Right ventricle myocardium inferior (tissue), 1 donor: ENCODE data around the gene AKAP13. TPM values are rescaled to one million over a fixed set of nuclear protein-coding genes. Genes with fewer than 3 reads are reported as not detected.
"Not testable (repeated sequence)": the region's sequence is repeated elsewhere in the genome, so short reads cannot be mapped to it uniquely, and the experiment has no call there.

Experiments used
- ATAC-seq: fragments of 200-7000 bp; cut with Tn5 transposase; one replicate; pipeline ENCODE4 v1.9.1; 2020; ENCODE audit warnings: mild to moderate bottlenecking, moderate library complexity
- DNase-seq: peaks from one replicate; pipeline ENCODE4 v3.0.0; 2021; ENCODE audit errors: missing footprints
- intact Hi-C: fragments of 100-400 bp; cut with DNase I; formaldehyde crosslinking; loops from one replicate; pipeline ENCODE4 v1.11.0; 2022
- total RNA-seq: library from RNA; stranded (reverse); fragmentation: NEBNext Ultra II Directional; extraction: Animal tissue kit (Norgen Biotek cat#: 25700); gene quantifications from one replicate; pipeline ENCODE4 v1.2.1, GENCODE V29; 2021
- donor health status: DM: no; HTN: yes; CAD: no; lungs with severe emphysema.

Gene AKAP13
- total RNA-seq, 1 donor from 2014 or later, result 292 TPM

DNA sequence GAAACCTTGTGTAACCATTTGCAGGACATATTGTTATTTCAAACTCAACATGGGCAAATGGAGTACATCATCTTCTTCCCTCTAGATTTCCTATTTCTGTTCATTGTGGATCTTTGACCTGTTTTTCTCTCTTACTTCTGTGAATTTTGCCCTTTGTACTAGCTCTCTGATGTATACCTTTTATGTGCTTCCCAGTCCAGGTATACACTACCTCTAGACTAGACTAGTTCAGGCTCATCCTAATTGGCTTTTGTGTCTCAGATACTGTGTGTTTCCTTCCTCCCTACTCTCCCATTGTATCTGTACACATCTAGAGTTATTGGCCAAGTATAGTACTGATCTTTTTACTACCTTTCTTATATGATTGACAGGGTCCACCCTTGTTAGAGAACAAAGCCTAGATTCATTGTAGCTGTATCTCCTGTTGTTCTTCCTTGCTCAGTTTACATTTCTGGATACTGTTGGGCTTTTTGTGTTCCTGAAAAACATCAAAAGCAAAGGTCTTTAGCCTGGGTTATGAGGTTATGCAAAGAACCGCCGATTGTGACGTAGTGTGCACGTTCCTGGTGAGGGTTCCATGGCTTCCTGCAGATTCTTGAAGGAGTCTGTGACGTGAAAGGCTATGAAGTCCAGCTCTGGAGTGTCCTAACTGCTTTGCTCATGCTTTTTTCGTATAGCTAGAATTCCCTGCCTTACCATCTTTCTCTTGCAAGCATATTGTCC, 247.0 kb downstream of the AKAP13 start:
- intact Hi-C loops, result no loop called here
- DNase-seq (no peak), ATAC-seq (no peak)

DNA sequence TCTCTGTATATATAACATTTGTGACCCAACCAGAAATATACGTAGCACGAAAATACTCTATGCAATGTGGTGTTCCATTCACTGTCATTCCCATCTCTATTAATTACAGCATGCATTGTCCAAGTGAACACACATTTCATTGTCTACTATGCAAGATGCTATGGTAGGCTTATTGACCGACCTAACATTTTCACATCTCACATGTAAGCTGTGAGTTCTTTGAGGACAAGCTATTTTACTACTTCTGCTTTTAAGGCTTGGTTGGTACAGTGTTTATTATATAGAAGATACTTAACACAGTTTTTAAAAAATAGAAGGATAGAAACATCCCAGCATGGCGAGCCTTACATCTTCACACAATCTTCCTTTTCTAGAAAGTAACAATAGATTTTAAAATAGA, 249.9 kb downstream of the AKAP13 start:
- ATAC-seq, result no peak
- intact Hi-C loops, result no loop called here
- no peak for DNase-seq

- DNase-seq (no peak), ATAC-seq (no peak)
- intact Hi-C loops, result no loop called here
These were observed 250.6 kb downstream of the AKAP13 start for GRCh38 chr15:85631018-85631417.

DNA sequence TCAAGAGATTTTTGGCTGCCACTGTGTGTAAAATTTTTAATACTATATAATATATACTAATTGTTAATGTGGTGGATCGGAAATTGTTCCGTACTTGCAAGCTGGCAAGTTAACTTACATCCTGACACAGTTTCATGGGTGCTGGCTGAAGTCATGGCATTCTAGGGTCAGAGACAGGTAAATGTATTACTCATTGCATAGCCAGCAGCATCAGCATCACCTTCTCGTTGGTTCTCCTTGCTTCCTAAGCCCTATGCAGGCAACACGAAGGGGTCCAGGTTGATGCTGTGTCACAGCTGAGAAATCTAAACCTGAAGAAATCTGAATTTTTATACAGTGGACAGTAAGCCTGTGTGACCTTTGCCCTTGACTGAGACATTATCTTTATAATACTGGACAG, 251.6 kb downstream of the AKAP13 start:
- no peak for ATAC-seq
- intact Hi-C loops, result no loop called here
- no peak for DNase-seq

GRCh38 chr15:85633859-85634258, 253.5 kb downstream of the AKAP13 start:
- intact Hi-C loops, result no loop called here
- DNase-seq (no peak), ATAC-seq (no peak)

DNA sequence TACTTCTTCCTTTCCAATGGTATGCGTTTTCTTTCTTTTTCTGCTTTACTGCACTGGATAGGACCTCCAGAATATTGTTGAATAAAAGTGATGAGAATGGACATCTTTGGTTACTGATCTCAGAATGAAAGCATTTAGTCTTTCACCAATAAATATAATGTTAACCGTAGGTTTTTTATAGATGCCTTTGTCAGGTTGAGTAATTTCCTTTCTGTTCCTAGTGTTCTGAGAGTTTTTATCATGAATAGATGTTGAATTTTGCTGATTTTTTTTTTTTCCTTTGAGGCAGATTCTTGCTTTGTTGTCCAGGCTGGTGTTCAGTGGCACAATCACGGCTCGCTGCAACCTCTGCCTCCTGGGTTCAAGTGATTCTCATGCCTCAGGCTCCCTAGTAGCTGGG, 255.9 kb downstream of the AKAP13 start:
- DNase-seq (no peak), ATAC-seq (no peak)
- intact Hi-C loops, result no loop called here

DNA sequence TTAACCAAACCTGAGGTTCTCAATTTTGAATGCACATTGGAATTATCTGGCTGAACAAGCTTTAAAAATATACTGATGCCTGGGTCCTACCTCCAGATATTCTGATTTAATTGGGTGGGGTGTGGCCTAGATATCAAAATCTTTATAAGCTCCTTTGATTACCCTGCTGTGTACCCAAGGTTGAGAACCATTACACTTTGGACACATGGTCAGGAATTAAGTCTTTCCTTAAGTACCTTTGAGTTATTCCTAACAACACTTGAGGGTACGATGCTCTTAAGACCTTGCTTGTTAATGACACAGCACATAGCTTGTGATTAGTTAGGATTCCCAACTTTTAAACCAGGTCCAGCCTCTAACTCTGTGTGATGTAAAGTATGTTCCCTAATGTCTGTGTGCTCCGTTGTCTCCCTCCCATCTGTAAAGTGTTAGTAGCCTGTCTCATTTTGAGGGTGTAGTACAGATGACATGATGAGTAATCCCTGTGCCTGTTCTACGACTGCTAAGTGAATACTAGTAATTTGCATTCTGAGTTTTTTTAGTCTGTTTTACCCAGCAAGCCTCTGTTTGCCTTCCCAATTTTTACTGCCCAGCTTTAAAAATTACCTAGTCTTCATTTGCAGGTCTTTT, 259.5 kb downstream of the AKAP13 start:
- no peak for ATAC-seq
- intact Hi-C loops, result no loop called here

DNA sequence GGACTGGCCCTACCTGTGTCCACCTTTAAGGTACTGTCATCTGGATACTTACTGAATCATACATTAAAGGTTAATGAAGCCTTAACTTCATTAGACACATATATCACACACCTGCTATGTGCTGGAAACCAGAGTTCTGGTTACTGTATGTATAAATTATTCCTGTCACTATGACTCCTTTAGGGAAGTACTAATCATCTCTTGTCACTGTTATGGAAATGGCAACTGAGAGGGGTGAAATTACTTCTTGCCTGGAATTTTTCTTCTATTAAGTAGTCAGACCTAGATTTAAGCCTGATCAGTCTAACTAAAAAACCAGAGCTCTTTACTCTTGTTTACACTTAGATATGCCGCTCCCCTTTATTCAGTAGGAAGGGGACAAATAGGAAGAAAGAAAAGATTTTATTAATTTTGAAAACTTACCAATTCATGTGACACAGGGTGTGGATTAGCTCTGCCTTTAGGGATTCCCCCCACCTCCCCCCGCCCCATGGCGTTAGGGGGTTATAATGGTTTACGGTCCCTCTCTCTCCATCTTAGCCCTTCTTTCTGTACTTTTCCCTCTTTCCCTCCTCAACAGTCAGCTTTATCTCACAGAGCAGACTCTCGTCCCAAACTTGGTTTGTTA, 261.8 kb downstream of the AKAP13 start:
- DNase-seq, result no peak

More for the DNA sequence above, 259.5 kb downstream of the AKAP13 start:
- no peak for DNase-seq

DNA sequence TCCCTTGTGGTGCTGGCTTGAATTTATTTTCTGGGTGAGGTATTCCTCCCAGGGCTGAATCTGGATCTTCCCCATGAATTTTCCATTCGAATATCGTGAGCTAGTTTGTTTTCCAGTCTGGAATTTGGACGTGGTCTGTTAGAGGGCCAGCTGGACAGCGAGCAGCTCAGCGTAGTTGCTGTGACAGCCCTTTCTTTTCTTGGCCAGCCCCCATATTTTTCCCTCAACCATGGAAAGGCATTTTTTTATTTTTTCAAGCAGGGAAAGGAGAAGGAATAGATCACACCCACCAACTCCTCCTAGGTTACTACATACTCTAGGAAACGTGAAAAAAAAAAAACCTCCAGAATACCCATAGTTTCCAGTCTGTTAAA, 262.3 kb downstream of the AKAP13 start:
- ATAC-seq (peak; percentile 88), DNase-seq (peak; percentile 85)
- intact Hi-C loops, result loop anchor here (2.0 kb wide), 1 partner anchor 18 kb away; no protein-coding TSS in a partner anchor

More for the DNA sequence above, 261.8 kb downstream of the AKAP13 start:
- intact Hi-C loops, result loop anchor here (2.0 kb wide), 1 partner anchor 17 kb away; no protein-coding TSS in a partner anchor
- ATAC-seq, result no peak

DNA sequence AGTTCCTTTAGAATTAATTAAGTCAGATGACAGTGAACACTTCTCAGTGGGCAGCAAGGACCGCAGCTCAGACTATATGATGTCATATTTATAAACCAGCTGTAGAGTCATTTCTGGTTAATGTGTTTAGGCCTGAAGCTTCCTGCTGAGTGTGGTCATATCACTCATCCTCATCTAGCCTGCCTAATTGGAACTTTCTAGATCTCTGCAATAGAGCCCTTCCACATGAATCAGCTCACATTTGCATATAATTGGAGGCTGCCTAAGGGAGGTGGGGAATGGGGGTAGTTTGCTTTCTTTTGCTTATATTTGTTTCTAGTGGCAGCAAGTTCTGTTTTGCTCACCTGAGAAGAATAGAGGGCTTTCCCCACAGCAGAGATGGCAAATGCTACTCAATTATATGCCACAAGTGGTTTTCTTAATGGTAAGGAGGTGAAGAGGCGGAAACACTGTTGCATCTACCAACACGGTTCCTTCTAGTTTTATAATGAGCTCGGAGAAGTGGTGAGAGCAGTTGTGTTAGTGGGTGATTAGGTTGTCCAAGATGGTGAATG, 266.2 kb downstream of the AKAP13 start:
- intact Hi-C loops, result no loop called here
- ATAC-seq (no peak), DNase-seq (no peak)

GRCh38 chr15:85649372-85649771, 269.0 kb downstream of the AKAP13 start:
- no peak for DNase-seq
- peak; percentile 80 for ATAC-seq
- intact Hi-C loops, result no loop called here

- no peak for DNase-seq
- no peak for ATAC-seq
- intact Hi-C loops, result no loop called here
These were observed 271.1 kb downstream of the AKAP13 start for GRCh38 chr15:85651548-85651947.

GRCh38 chr15:85652457-85652856, 272.1 kb downstream of the AKAP13 start:
- no peak for DNase-seq
- intact Hi-C loops, result no loop called here
- ATAC-seq, result no peak

GRCh38 chr15:85657132-85657531, 276.7 kb downstream of the AKAP13 start:
- intact Hi-C loops, result no loop called here
- ATAC-seq (no peak), DNase-seq (no peak)

DNA sequence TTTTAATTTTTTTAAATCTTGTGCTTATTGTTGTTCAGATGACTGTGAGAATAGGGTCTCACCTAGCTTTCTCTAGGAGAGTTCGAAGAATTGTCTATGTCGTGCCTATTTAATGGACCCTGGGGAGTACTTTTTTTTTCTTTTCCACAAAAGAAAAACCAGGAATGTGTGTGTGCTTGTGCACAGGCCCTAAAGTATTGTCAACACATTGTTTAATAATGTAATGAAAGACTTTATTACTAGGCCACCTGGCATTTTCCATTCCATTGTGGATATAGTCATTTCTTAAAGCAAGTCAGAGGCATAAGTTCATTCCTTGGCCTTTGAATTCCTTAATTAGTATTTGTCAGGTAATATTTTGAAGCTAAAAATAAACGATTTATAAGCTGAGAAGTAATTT, 278.4 kb downstream of the AKAP13 start:
- DNase-seq, result no peak
- ATAC-seq, result no peak
- intact Hi-C loops, result no loop called here

GRCh38 chr15:85661859-85662258, 281.5 kb downstream of the AKAP13 start:
- no peak for DNase-seq
- intact Hi-C loops, result no loop called here
- ATAC-seq, result no peak

GRCh38 chr15:85665677-85666076, 285.3 kb downstream of the AKAP13 start:
- not testable (repeated sequence) for ATAC-seq, DNase-seq
- intact Hi-C loops, result loop anchor here (5.0 kb wide), 1 partner anchor 42 kb away; no protein-coding TSS in a partner anchor

GRCh38 chr15:85667491-85668424, 287.4 kb downstream of the AKAP13 start:
- intact Hi-C loops, result loop anchor here (5.0 kb wide), 1 partner anchor 40 kb away; no protein-coding TSS in a partner anchor
- no peak for DNase-seq
- peak; percentile 87 for ATAC-seq

GRCh38 chr15:85671156-85671555, 290.8 kb downstream of the AKAP13 start:
- intact Hi-C loops, result no loop called here
- ATAC-seq (no peak), DNase-seq (no peak)
